ENCODE results near the gene DNAJC13.

Gene DNAJC13

DNA sequence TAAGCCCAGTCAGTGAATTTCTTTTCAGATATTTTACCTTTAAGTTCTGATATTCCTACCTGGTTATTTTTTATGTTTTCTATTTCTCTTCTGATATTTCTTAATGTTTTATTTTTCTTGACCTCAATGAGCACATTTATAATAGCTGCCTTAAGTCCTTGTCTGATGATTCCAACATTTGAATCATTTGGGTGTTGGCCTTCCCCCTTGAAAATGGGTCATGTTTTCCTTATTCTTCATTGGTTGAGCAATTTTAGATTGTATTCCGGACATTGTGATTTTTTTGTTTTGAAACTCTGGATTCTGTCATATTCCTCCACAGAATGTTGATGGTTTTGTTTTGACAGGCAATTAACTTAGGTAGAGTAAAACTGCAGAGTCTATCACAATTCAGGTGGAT, 170.1 kb downstream of the DNAJC13 start:
- no peak for DNase-seq
- Mint-ChIP-seq H3K27me3 (no peaks in the 10 kb centered on the region), H3K9me3 (peaks cover 6% of the 10 kb centered on the region in 2 donors), H3K27ac (no peak overlapping the region), H3K4me3 (no peak overlapping the region), H3K36me3 (peaks cover 31 to 41% of the 10 kb centered on the region in 2 donors), H3K4me1 (no peaks in the 10 kb centered on the region)
- ATAC-seq (replicated peaks), result no peak
